ENCODE results near the gene TMEM253.

The TMEM253 gene

GRCh38 chr14:21071225-21072030 lies 29.4 kb upstream of the TMEM253 start:
- peak; percentile 39 for DNase-seq

GRCh38 chr14:21072031-21072473 lies 28.8 kb upstream of the TMEM253 start:
- no peak for DNase-seq

GRCh38 chr14:21072781-21073339 lies 28.0 kb upstream of the TMEM253 start:
- DNase-seq: no peak

GRCh38 chr14:21073921-21074320 lies 26.9 kb upstream of the TMEM253 start:
- DNase-seq: no peak

GRCh38 chr14:21074398-21075272 lies 26.2 kb upstream of the TMEM253 start:
- no peak for DNase-seq

- no peak for DNase-seq
Observed at GRCh38 chr14:21075719-21076437, 25.0 kb upstream of the TMEM253 start.

GRCh38 chr14:21077672-21078071 lies 23.2 kb upstream of the TMEM253 start:
- no peak for DNase-seq

GRCh38 chr14:21078287-21078686 lies 22.6 kb upstream of the TMEM253 start:
- DNase-seq: no peak

GRCh38 chr14:21078726-21079125 lies 22.1 kb upstream of the TMEM253 start:
- no peak for DNase-seq

- no peak for DNase-seq
Observed at GRCh38 chr14:21081521-21082142, 19.2 kb upstream of the TMEM253 start.

- DNase-seq: no peak
Observed at GRCh38 chr14:21083565-21084325, 17.1 kb upstream of the TMEM253 start.

- DNase-seq: no peak
Observed at GRCh38 chr14:21084396-21084795, 16.5 kb upstream of the TMEM253 start.

GRCh38 chr14:21084998-21085853 lies 15.6 kb upstream of the TMEM253 start:
- DNase-seq: no peak

GRCh38 chr14:21086908-21087293 lies 14.0 kb upstream of the TMEM253 start:
- no peak for DNase-seq

- peak; percentile 65 for DNase-seq
Observed at GRCh38 chr14:21087294-21088091, 13.4 kb upstream of the TMEM253 start.

GRCh38 chr14:21088687-21089086 lies 12.2 kb upstream of the TMEM253 start:
- DNase-seq: no peak

- DNase-seq: no peak
Observed at GRCh38 chr14:21089271-21089670, 11.6 kb upstream of the TMEM253 start.

GRCh38 chr14:21089877-21090193 lies 11.0 kb upstream of the TMEM253 start:
- DNase-seq: no peak

- DNase-seq: peak; percentile 23
Observed at GRCh38 chr14:21090194-21090939, 10.5 kb upstream of the TMEM253 start.
